Measurements from ENCODE around the gene HMGCS2.
A peak's percentile ranks its signal among the peaks of the same experiment; 100 is the strongest.

HMGCS2 gene

DNA sequence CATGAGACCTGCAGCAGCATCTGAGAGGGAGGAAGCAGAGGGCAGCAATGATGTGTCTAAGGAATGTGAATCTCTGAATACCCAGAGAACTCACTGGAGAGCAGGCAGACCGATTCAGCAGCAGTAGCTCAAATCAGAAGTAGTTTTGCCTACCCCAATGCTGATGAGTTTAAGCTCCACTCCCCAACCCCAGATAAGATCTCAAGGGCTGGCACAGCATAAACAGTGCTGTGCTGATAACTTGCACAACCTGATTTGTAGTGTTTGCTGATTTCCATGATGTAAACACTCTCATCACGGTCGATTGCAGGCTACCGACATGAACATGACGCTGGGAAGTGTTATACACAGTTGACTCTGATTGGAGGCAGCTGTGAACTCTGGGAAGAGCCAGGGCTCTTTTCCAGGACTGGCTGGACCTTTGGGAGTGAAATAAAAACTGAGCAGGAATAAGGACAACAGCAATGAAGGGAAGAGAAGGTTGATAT, 11.2 kb upstream of the HMGCS2 start:
- H3K36me3 ChIP-seq (ENCODE audit: control insufficient read depth in 1 of 2, insufficient read depth in 2 of 2, low read length in 2 of 2): no peaks in the 10 kb centered on the region
- H3K9ac ChIP-seq (ENCODE audit: low read depth in 1 of 2, low read length in 2 of 2): peak overlapping the region; percentile 9 to 45
- peak overlapping the region; percentile 48 to 61 for H3K4me3 ChIP-seq (ENCODE audit: low read depth in 1 of 2, low read length in 2 of 2)
- H3K9me3 ChIP-seq (ENCODE audit: control insufficient read depth in 1 of 2, low read length in 2 of 2): no peaks in the 10 kb centered on the region
- peaks cover 26 to 53% of the 10 kb centered on the region in 2 donors for H3K4me1 ChIP-seq (ENCODE audit: control insufficient read depth in 1 of 2, insufficient read depth in 2 of 2, low read length in 2 of 2)
- H3K27me3 ChIP-seq (ENCODE audit: control insufficient read depth in 1 of 2, insufficient read depth in 2 of 2, low read length in 2 of 2): no peaks in the 10 kb centered on the region
- H3K27ac ChIP-seq (ENCODE audit: low read depth, low read length): no peak overlapping the region

DNA sequence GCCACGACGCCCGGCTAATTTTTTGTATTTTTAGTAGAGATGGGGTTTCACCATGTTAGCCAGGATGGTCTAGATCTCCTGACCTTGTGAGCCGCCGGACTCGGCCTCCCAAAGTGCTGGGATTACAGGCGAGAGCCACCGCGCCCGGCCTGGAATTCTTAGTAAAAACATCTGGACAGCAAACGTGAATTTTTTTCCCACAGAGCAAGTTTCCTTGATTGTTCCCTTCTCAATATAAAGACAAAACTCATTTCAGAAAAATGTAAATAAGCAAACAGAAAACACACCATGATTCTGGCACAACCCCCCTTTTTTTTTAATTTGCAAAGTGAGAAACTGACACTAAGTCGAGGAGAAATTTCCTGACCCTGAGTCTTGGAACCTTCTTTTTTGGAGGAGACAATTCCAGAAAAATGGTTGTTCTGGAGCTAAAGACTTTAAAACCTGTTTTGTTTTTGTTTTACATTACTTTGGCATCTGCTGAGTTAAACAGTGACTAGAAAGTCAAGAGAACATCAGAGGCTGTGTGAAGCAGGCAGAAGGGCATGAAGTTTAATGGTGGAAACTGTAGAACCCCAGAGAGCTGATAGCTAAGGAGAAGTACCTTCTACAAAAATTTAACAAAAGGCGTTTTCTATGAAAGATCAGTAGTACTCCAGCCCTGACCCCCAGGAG, 10.3 kb upstream of the HMGCS2 start:
- Histone ChIP-seq H3K9me3 (ENCODE audit: control insufficient read depth in 1 of 2, low read length in 2 of 2) (no peaks in the 10 kb centered on the region), H3K4me3 (ENCODE audit: low read depth in 1 of 2, low read length in 2 of 2) (no peak overlapping the region), H3K27me3 (ENCODE audit: control insufficient read depth in 1 of 2, insufficient read depth in 2 of 2, low read length in 2 of 2) (no peaks in the 10 kb centered on the region), H3K4me1 (ENCODE audit: control insufficient read depth in 1 of 2, insufficient read depth in 2 of 2, low read length in 2 of 2) (peaks cover 24 to 53% of the 10 kb centered on the region in 2 donors), H3K27ac (ENCODE audit: low read depth, low read length) (no peak overlapping the region), H3K9ac (ENCODE audit: low read depth in 1 of 2, low read length in 2 of 2) (no peak overlapping the region), H3K36me3 (ENCODE audit: control insufficient read depth in 1 of 2, insufficient read depth in 2 of 2, low read length in 2 of 2) (no peaks in the 10 kb centered on the region)

DNA sequence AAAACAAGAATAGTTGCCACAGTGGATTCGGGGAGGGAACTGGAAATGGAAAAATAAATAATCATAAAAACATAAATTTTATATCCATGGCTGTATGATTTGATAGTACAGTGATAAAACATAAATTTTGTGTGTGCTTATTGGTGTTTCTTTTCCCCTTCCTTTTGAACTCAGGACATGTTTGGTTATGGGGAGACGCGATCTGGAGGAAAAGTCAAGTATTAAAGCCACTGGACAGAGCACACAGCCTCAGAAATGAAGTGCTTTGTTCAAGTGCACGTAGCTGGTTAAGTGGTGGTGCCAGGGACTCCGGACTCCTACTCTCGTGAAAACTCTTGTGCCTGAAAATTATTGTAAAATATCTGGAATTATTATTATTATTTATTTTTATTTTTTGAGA, 9.7 kb upstream of the HMGCS2 start:
- Histone ChIP-seq H3K4me1 (ENCODE audit: control insufficient read depth in 1 of 2, insufficient read depth in 2 of 2, low read length in 2 of 2) (peaks cover 27 to 54% of the 10 kb centered on the region in 2 donors), H3K9me3 (ENCODE audit: control insufficient read depth in 1 of 2, low read length in 2 of 2) (no peaks in the 10 kb centered on the region), H3K27ac (ENCODE audit: low read depth, low read length) (no peak overlapping the region), H3K9ac (ENCODE audit: low read depth in 1 of 2, low read length in 2 of 2) (no peak overlapping the region), H3K4me3 (ENCODE audit: low read depth in 1 of 2, low read length in 2 of 2) (no peak overlapping the region), H3K27me3 (ENCODE audit: control insufficient read depth in 1 of 2, insufficient read depth in 2 of 2, low read length in 2 of 2) (no peaks in the 10 kb centered on the region), H3K36me3 (ENCODE audit: control insufficient read depth in 1 of 2, insufficient read depth in 2 of 2, low read length in 2 of 2) (no peaks in the 10 kb centered on the region)

DNA sequence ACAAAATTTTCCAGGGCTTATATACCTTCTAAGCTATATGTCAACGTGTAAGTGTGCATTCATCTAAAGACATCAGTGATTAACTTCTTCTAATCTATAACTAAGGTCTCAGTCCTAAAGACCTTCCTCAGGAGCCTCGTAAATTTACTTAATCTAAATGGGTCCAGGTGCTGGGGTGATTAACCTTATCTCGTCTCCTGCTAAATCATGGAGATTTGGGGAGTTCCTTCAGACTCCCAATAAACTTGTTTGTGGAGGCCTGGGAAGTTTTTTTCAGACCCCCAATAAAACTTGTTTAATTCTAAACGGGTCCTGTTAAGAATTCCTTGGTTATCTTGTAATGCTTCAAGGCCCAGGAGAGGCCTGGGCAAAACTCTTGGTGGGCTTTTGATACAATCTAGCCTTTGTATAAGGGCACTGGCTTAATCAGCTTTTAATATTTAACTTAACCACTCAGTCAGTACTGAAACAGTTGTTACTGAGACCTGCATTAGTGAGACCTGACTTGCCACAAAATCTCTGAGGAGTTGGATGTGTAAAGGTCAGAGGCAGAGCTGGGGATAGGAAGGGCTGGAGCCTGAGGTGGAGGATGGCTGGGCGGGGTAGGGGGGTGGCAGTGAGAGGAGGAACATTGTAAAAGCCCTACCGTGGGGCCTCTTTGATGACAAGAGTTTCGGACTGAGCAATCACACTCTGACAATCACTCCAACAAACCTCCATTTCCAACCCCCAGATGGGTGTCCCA, 6.2 kb upstream of the HMGCS2 start:
- Histone ChIP-seq H3K27ac (ENCODE audit: low read depth, low read length) (peak overlapping the region; percentile 64), H3K36me3 (ENCODE audit: control insufficient read depth in 1 of 2, insufficient read depth in 2 of 2, low read length in 2 of 2) (no peaks in the 10 kb centered on the region), H3K27me3 (ENCODE audit: control insufficient read depth in 1 of 2, insufficient read depth in 2 of 2, low read length in 2 of 2) (no peaks in the 10 kb centered on the region), H3K9me3 (ENCODE audit: control insufficient read depth in 1 of 2, low read length in 2 of 2) (no peaks in the 10 kb centered on the region), H3K4me3 (ENCODE audit: low read depth in 1 of 2, low read length in 2 of 2) (no peak overlapping the region), H3K9ac (ENCODE audit: low read depth in 1 of 2, low read length in 2 of 2) (peak overlapping the region in 1 of 2 donors; percentile 23), H3K4me1 (ENCODE audit: control insufficient read depth in 1 of 2, insufficient read depth in 2 of 2, low read length in 2 of 2) (peaks cover 39 to 49% of the 10 kb centered on the region in 2 donors)

DNA sequence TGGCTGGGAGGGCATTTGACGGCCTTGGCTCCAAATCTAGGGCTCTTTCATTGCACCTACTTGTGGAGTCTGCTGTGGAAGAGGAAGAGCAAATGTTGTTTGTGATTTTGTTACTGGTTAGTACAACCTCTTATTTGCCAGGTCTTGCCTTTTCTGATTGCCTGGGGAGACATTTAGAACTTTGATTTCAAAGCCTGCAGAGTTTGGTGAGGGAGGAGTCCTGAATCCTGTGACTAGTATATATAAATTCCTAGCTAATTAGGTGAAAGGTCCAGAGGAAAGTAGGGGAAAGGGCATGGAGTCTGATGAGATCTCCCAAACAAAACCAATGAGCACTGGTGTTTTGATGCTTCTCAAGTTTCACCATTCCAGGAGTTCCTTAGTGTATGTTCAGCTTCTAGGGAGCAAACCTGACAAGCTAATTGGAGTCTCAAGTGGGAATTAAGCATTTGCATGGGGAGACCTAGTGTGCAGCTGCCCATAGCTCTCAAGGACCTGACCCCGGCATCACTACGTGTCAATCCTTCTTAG, 5.1 kb upstream of the HMGCS2 start:
- Histone ChIP-seq H3K9ac (ENCODE audit: low read depth in 1 of 2, low read length in 2 of 2) (peak overlapping the region in 1 of 2 donors; percentile 54), H3K27me3 (ENCODE audit: control insufficient read depth in 1 of 2, insufficient read depth in 2 of 2, low read length in 2 of 2) (no peaks in the 10 kb centered on the region), H3K36me3 (ENCODE audit: control insufficient read depth in 1 of 2, insufficient read depth in 2 of 2, low read length in 2 of 2) (no peaks in the 10 kb centered on the region), H3K4me1 (ENCODE audit: control insufficient read depth in 1 of 2, insufficient read depth in 2 of 2, low read length in 2 of 2) (peaks cover 44 to 53% of the 10 kb centered on the region in 2 donors), H3K9me3 (ENCODE audit: control insufficient read depth in 1 of 2, low read length in 2 of 2) (no peaks in the 10 kb centered on the region), H3K27ac (ENCODE audit: low read depth, low read length) (peak overlapping the region; percentile 34), H3K4me3 (ENCODE audit: low read depth in 1 of 2, low read length in 2 of 2) (peak overlapping the region in 1 of 2 donors; percentile 4)

DNA sequence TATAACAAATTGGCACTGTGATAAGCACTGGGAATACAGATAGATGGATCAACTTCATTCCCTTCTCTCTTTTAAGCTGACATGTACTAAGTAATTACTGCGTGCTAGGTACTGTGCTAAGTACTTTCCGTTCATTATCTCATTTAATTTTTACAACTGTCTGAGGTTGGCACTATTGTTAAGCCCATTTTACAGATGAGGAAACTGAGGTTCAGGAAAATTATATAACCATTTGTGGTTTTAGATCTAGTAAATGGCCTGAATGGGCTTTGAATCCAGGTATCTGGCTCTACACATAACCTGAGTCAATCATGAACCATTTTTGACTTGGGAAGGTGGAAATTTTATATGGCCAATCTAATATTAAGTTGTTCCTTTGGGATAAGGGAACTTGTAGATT, 3.6 kb upstream of the HMGCS2 start:
- Histone ChIP-seq H3K4me1 (ENCODE audit: control insufficient read depth in 1 of 2, insufficient read depth in 2 of 2, low read length in 2 of 2) (peaks cover 44 to 53% of the 10 kb centered on the region in 2 donors), H3K9ac (ENCODE audit: low read depth in 1 of 2, low read length in 2 of 2) (no peak overlapping the region), H3K9me3 (ENCODE audit: control insufficient read depth in 1 of 2, low read length in 2 of 2) (no peaks in the 10 kb centered on the region), H3K36me3 (ENCODE audit: control insufficient read depth in 1 of 2, insufficient read depth in 2 of 2, low read length in 2 of 2) (no peaks in the 10 kb centered on the region), H3K4me3 (ENCODE audit: low read depth in 1 of 2, low read length in 2 of 2) (no peak overlapping the region), H3K27me3 (ENCODE audit: control insufficient read depth in 1 of 2, insufficient read depth in 2 of 2, low read length in 2 of 2) (no peaks in the 10 kb centered on the region), H3K27ac (ENCODE audit: low read depth, low read length) (no peak overlapping the region)

DNA sequence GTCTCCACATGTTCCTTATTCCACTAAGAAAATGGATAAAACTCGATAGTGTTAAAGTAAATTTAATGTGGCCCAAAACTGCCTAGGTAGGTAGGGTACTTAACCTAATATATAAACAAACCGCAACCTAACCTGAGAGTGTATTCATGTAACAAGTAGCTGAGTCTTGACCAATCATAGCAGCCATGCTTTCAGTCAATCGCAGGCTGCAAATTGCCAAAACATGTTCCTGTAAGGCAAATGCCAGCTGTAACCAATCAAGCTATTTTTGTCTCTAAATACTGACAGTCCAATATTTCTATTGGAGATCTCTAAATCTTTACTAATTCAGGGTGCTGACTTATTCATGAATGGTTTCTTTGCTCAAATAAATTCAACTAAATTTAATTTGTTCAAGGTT, 3.1 kb upstream of the HMGCS2 start:
- Histone ChIP-seq H3K27me3 (ENCODE audit: control insufficient read depth in 1 of 2, insufficient read depth in 2 of 2, low read length in 2 of 2) (no peaks in the 10 kb centered on the region), H3K9ac (ENCODE audit: low read depth in 1 of 2, low read length in 2 of 2) (no peak overlapping the region)

DNA sequence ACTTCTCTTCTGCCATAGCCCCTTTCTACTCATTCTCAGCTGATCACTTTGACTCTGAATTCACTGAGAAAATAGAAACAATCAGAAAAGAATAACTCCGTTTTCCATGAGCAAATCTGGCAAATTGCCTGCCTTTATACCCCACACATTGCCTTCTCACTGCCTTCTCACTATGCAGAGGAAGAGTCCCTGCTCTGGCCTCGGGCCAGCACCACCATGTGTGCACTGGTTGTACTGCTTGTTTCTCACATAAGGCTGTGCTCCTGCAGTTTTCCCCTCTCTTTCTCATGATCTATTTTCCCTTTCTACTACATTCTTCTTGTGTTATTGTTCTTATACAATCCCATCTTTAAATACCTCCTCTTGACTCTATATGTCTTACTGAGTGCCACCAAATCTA, 2.3 kb upstream of the HMGCS2 start:
- no peak overlapping the region for H3K4me3 ChIP-seq (ENCODE audit: low read depth in 1 of 2, low read length in 2 of 2)
- H3K4me1 ChIP-seq (ENCODE audit: control insufficient read depth in 1 of 2, insufficient read depth in 2 of 2, low read length in 2 of 2): peaks cover 44 to 57% of the 10 kb centered on the region in 2 donors
- H3K9me3 ChIP-seq (ENCODE audit: control insufficient read depth in 1 of 2, low read length in 2 of 2): no peaks in the 10 kb centered on the region
- no peak overlapping the region for H3K27ac ChIP-seq (ENCODE audit: low read depth, low read length)
- H3K27me3 ChIP-seq (ENCODE audit: control insufficient read depth in 1 of 2, insufficient read depth in 2 of 2, low read length in 2 of 2): no peaks in the 10 kb centered on the region
- no peak overlapping the region for H3K9ac ChIP-seq (ENCODE audit: low read depth in 1 of 2, low read length in 2 of 2)
- no peaks in the 10 kb centered on the region for H3K36me3 ChIP-seq (ENCODE audit: control insufficient read depth in 1 of 2, insufficient read depth in 2 of 2, low read length in 2 of 2)

More for the DNA sequence above, 3.1 kb upstream of the HMGCS2 start:
- Histone ChIP-seq H3K9me3 (ENCODE audit: control insufficient read depth in 1 of 2, low read length in 2 of 2) (no peaks in the 10 kb centered on the region), H3K36me3 (ENCODE audit: control insufficient read depth in 1 of 2, insufficient read depth in 2 of 2, low read length in 2 of 2) (no peaks in the 10 kb centered on the region), H3K4me1 (ENCODE audit: control insufficient read depth in 1 of 2, insufficient read depth in 2 of 2, low read length in 2 of 2) (peaks cover 44 to 53% of the 10 kb centered on the region in 2 donors), H3K4me3 (ENCODE audit: low read depth in 1 of 2, low read length in 2 of 2) (no peak overlapping the region), H3K27ac (ENCODE audit: low read depth, low read length) (no peak overlapping the region)

DNA sequence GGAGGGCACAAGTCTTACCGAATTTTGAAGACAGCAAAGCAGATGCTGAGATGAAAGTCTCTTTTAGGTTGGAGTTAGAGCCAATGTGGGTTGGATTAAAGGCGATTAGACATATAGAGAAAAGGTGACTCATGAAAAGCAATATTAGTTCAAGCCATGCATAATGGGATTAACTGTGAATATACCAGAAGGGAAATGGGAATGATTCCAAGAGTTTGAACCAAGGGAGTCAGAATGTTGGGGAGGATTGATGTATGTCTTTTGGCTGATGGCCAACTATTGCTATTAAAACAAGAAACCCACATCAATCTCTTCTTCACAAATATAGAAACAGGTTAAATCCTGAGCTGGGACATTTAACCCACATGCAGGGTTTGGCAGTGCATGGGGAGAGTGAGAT, 1.2 kb downstream of the HMGCS2 start:
- peaks cover 21 to 29% of the 10 kb centered on the region in 2 donors for H3K4me1 ChIP-seq (ENCODE audit: control insufficient read depth in 1 of 2, insufficient read depth in 2 of 2, low read length in 2 of 2)
- peaks cover 0 to 16% of the 10 kb centered on the region in 2 donors for H3K36me3 ChIP-seq (ENCODE audit: control insufficient read depth in 1 of 2, insufficient read depth in 2 of 2, low read length in 2 of 2)
- H3K27ac ChIP-seq (ENCODE audit: low read depth, low read length): no peak overlapping the region
- no peaks in the 10 kb centered on the region for H3K9me3 ChIP-seq (ENCODE audit: control insufficient read depth in 1 of 2, low read length in 2 of 2)
- H3K27me3 ChIP-seq (ENCODE audit: control insufficient read depth in 1 of 2, insufficient read depth in 2 of 2, low read length in 2 of 2): no peaks in the 10 kb centered on the region
- H3K9ac ChIP-seq (ENCODE audit: low read depth in 1 of 2, low read length in 2 of 2): peak overlapping the region; percentile 45 to 63
- peak overlapping the region; percentile 57 to 74 for H3K4me3 ChIP-seq (ENCODE audit: low read depth in 1 of 2, low read length in 2 of 2)

DNA sequence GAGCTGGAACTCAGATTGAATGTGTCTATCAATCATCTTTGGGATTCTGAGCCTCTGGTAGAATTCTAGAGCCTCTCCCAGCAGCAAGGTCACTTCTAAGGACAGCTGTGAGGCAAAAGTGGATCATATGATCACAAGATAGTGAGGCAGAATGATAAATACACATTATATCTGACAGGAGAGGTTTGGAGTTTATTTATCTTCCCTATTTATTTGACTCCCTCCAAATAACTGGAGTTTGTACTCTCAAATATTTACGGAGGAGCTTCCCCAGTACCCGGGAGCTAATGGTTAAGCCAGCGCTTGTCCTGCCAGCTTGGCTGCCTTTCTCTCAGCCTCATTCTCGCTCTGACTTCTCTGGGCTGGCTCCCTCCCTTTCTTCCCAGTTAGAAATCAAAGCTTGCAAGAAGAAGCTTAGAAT, 2.3 kb downstream of the HMGCS2 start:
- peak overlapping the region; percentile 57 to 74 for H3K4me3 ChIP-seq (ENCODE audit: low read depth in 1 of 2, low read length in 2 of 2)
- peak overlapping the region; percentile 45 to 63 for H3K9ac ChIP-seq (ENCODE audit: low read depth in 1 of 2, low read length in 2 of 2)
- peak overlapping the region; percentile 3 for H3K27ac ChIP-seq (ENCODE audit: low read depth, low read length)
- no peaks in the 10 kb centered on the region for H3K27me3 ChIP-seq (ENCODE audit: control insufficient read depth in 1 of 2, insufficient read depth in 2 of 2, low read length in 2 of 2)
- peaks cover 16 to 24% of the 10 kb centered on the region in 2 donors for H3K4me1 ChIP-seq (ENCODE audit: control insufficient read depth in 1 of 2, insufficient read depth in 2 of 2, low read length in 2 of 2)
- peaks cover 0 to 18% of the 10 kb centered on the region in 2 donors for H3K36me3 ChIP-seq (ENCODE audit: control insufficient read depth in 1 of 2, insufficient read depth in 2 of 2, low read length in 2 of 2)
- H3K9me3 ChIP-seq (ENCODE audit: control insufficient read depth in 1 of 2, low read length in 2 of 2): no peaks in the 10 kb centered on the region
